Skeletal muscle satellite cell (primary cell): ENCODE data around the gene GMDS.

ENCODE experiments used
- H3K27me3 ChIP-seq: 2 replicates; pipeline ENCODE4 v1.7.0; 2013; ENCODE audit warnings: low read length; ENCODE audit not compliant: control insufficient read depth, insufficient read depth
- H3K36me3 ChIP-seq: 2 replicates; pipeline ENCODE4 v1.7.0; 2013; ENCODE audit warnings: mild to moderate bottlenecking, control low read depth, low read length; ENCODE audit not compliant: insufficient read depth
- H3K4me1 ChIP-seq: 2 replicates; pipeline ENCODE4 v1.7.0; 2013; ENCODE audit warnings: low read length; ENCODE audit not compliant: control insufficient read depth, insufficient read depth
- H3K4me2 ChIP-seq: 2 replicates; pipeline ENCODE4 v1.7.0; 2013; ENCODE audit warnings: mild to moderate bottlenecking, low read length
- H3K4me3 ChIP-seq: 2 replicates; pipeline ENCODE4 v1.7.0; 2013; ENCODE audit warnings: low read length
- H3K9ac ChIP-seq: 2 replicates; pipeline ENCODE4 v1.7.0; 2013; ENCODE audit warnings: mild to moderate bottlenecking, low read depth, low read length, moderate library complexity
- H3K9me3 ChIP-seq: replicated peaks from 2 replicates; pipeline ENCODE4 v1.7.0; 2013; ENCODE audit warnings: mild to moderate bottlenecking, control low read depth, low read length

Gene GMDS

GRCh38 chr6:1644516-1645060 is 600.8 kb downstream of the GMDS start:
- Histone ChIP-seq H3K36me3 (no peaks in the 10 kb centered on the region), H3K4me1 (peaks cover 5% of the 10 kb centered on the region), H3K9ac (no peak overlapping the region), H3K4me2 (no peak overlapping the region), H3K4me3 (no peak overlapping the region), H3K27me3 (no peaks in the 10 kb centered on the region), H3K9me3 (no peaks in the 10 kb centered on the region)

- Histone ChIP-seq H3K9ac (no peak overlapping the region), H3K36me3 (no peaks in the 10 kb centered on the region), H3K27me3 (no peaks in the 10 kb centered on the region), H3K4me2 (no peak overlapping the region), H3K4me1 (peaks cover 5% of the 10 kb centered on the region), H3K9me3 (no peaks in the 10 kb centered on the region), H3K4me3 (no peak overlapping the region)
Observed at GRCh38 chr6:1643830-1644445, 601.5 kb downstream of the GMDS start.

DNA sequence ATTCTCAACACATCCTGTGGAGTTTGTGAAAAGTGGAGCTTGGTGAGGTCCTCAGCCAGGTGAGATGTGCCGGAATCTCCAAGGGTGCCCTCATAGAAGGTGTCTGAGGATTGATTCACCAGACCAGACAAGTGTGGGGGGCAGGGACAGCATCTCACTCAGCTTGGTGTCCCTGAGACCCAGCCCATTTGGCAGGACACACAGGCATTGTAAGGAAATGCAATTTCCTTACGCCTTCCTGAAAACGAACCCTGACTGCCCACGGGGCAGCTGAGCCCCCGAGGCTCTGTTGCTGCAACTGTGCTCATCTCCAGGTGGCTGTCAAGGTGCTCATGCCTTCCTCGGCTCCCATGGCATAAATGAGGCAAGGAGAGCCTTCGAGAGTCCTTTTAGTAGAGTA is 602.3 kb downstream of the GMDS start:
- Histone ChIP-seq H3K27me3 (no peaks in the 10 kb centered on the region), H3K9me3 (no peaks in the 10 kb centered on the region), H3K36me3 (no peaks in the 10 kb centered on the region), H3K4me2 (no peak overlapping the region), H3K4me1 (peaks cover 5% of the 10 kb centered on the region), H3K9ac (no peak overlapping the region), H3K4me3 (no peak overlapping the region)

GRCh38 chr6:1641343-1641885 is 604.0 kb downstream of the GMDS start:
- H3K9me3 ChIP-seq, result no peaks in the 10 kb centered on the region
- H3K4me3 ChIP-seq, result no peak overlapping the region
- no peak overlapping the region for H3K9ac ChIP-seq
- no peak overlapping the region for H3K4me2 ChIP-seq
- H3K36me3 ChIP-seq, result no peaks in the 10 kb centered on the region
- no peaks in the 10 kb centered on the region for H3K27me3 ChIP-seq
- peaks cover 5% of the 10 kb centered on the region for H3K4me1 ChIP-seq

DNA sequence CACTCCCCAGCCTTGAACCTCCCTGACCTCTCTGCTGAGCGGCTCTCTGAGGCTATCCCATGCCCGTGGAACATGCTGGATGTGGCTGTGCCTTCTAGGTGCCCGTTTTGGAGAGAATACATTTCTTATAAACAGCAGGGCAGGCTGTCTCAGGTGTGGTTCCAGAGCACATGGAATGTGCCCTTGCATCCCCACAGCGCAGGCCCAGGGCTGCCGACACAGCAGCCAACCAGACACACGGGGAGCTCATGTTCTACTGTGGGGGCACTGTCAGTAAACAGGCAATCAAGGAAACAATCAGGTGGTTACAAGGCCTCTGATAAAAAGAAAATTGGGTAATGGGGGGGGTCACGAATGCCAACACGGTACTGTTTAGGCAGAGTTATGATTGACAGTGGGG is 604.9 kb downstream of the GMDS start:
- Histone ChIP-seq H3K9ac (no peak overlapping the region), H3K4me2 (no peak overlapping the region), H3K4me3 (no peak overlapping the region), H3K9me3 (no peaks in the 10 kb centered on the region), H3K36me3 (no peaks in the 10 kb centered on the region), H3K4me1 (no peaks in the 10 kb centered on the region), H3K27me3 (no peaks in the 10 kb centered on the region)

- Histone ChIP-seq H3K9ac (no peak overlapping the region), H3K36me3 (no peaks in the 10 kb centered on the region), H3K27me3 (no peaks in the 10 kb centered on the region), H3K4me1 (no peaks in the 10 kb centered on the region), H3K4me2 (no peak overlapping the region), H3K9me3 (no peaks in the 10 kb centered on the region), H3K4me3 (no peak overlapping the region)
Observed at GRCh38 chr6:1639430-1639829, 606.0 kb downstream of the GMDS start.

- H3K4me1 ChIP-seq, result no peaks in the 10 kb centered on the region
- no peak overlapping the region for H3K4me2 ChIP-seq
- no peaks in the 10 kb centered on the region for H3K9me3 ChIP-seq
- H3K4me3 ChIP-seq, result no peak overlapping the region
- H3K27me3 ChIP-seq, result no peaks in the 10 kb centered on the region
- H3K9ac ChIP-seq, result no peak overlapping the region
- H3K36me3 ChIP-seq, result no peaks in the 10 kb centered on the region
Observed at GRCh38 chr6:1636971-1637871, 608.2 kb downstream of the GMDS start.

DNA sequence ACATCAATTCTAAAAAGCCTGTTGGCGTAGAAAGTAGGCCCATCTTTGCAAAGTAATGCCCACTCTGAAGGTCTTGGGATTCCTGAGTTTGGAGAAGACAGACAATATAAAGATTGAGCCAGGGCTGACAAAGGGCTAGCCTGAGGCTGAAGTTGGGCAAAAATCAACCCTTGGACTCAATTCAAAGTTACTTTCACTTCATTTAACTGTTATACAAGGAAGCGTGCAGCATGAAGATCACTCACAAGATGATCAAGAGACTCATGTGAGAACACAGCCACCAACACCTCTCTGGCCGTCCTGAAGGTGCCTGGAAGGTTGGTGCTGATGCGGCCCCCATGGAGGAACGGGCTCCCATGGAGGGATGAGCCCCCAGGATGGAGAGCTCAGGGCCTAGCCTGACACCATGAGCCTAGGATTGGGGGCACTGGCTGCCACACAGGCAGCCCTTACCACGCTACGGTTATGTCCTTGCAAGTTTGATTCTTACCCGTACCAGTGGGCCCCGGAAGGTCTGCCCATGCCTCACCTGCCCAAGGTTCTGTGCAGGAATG is 609.1 kb downstream of the GMDS start:
- Histone ChIP-seq H3K9ac (no peak overlapping the region), H3K36me3 (no peaks in the 10 kb centered on the region)

GRCh38 chr6:1635305-1636010 is 609.9 kb downstream of the GMDS start:
- Histone ChIP-seq H3K36me3 (no peaks in the 10 kb centered on the region), H3K9ac (no peak overlapping the region), H3K27me3 (no peaks in the 10 kb centered on the region), H3K4me1 (no peaks in the 10 kb centered on the region), H3K4me3 (no peak overlapping the region), H3K4me2 (no peak overlapping the region), H3K9me3 (no peaks in the 10 kb centered on the region)

More for the DNA sequence above, 609.1 kb downstream of the GMDS start:
- Histone ChIP-seq H3K4me1 (no peaks in the 10 kb centered on the region), H3K4me2 (no peak overlapping the region), H3K9me3 (no peaks in the 10 kb centered on the region), H3K27me3 (no peaks in the 10 kb centered on the region), H3K4me3 (no peak overlapping the region)

- no peak overlapping the region for H3K9ac ChIP-seq
- no peaks in the 10 kb centered on the region for H3K9me3 ChIP-seq
- no peak overlapping the region for H3K4me3 ChIP-seq
- H3K36me3 ChIP-seq, result no peaks in the 10 kb centered on the region
- no peaks in the 10 kb centered on the region for H3K27me3 ChIP-seq
- H3K4me2 ChIP-seq, result no peak overlapping the region
- no peaks in the 10 kb centered on the region for H3K4me1 ChIP-seq
Observed at GRCh38 chr6:1634081-1634480, 611.3 kb downstream of the GMDS start.
